HL-60 (cell line): ENCODE results near the gene PLCD4.

Experiments used
- GABPA ChIP-seq: IDR thresholded peaks from 2 replicates; pipeline ENCODE4 v1.6.1; 2012; ENCODE audit warnings: low read depth
- POLR2AphosphoS5 ChIP-seq: IDR thresholded peaks from 2 replicates; pipeline ENCODE4 v1.6.1; 2012; ENCODE audit warnings: low read depth
- SPI1 ChIP-seq: IDR thresholded peaks from 2 replicates; pipeline ENCODE4 v1.6.1; 2012; ENCODE audit warnings: low read depth, mild to moderate bottlenecking, borderline replicate concordance
- TF ChIP-seq, protein P1 (sequence below): IDR thresholded peaks from one replicate; pipeline ENCODE4 v1.5.1; 2011; ENCODE audit warnings: low read length, control low read depth, inconsistent platforms; ENCODE audit not compliant: insufficient read depth
- TF ChIP-seq, protein P2 (sequence below): IDR thresholded peaks from 2 replicates; pipeline ENCODE4 v1.6.1; 2012; ENCODE audit warnings: low read depth; ENCODE audit not compliant: insufficient replicate concordance

DNA sequence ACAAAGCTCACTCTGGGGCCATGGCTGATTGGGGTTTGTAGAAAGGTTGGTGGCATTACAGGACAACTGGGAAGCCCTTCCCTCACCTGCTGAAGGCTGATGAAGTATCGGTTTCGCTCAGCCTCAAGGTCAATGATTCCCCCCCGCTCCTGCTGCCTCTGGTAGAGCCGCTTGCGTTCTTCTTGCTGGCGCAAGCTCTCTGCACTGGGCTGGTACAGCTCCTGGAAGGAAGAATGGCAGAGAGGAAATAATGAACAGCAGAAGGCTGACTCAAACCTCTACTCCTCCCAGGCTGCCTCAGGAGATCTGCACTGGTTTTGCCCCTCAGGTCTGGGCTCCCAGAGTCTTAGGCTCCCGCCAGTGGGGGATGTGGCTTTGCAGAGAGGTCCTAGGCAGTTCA, 57.0 kb downstream of the PLCD4 start:
- TF ChIP-seq, protein P1, sequence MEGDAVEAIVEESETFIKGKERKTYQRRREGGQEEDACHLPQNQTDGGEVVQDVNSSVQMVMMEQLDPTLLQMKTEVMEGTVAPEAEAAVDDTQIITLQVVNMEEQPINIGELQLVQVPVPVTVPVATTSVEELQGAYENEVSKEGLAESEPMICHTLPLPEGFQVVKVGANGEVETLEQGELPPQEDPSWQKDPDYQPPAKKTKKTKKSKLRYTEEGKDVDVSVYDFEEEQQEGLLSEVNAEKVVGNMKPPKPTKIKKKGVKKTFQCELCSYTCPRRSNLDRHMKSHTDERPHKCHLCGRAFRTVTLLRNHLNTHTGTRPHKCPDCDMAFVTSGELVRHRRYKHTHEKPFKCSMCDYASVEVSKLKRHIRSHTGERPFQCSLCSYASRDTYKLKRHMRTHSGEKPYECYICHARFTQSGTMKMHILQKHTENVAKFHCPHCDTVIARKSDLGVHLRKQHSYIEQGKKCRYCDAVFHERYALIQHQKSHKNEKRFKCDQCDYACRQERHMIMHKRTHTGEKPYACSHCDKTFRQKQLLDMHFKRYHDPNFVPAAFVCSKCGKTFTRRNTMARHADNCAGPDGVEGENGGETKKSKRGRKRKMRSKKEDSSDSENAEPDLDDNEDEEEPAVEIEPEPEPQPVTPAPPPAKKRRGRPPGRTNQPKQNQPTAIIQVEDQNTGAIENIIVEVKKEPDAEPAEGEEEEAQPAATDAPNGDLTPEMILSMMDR = no peak
- TF ChIP-seq SPI1 = no peak
- no peak for TF ChIP-seq POLR2AphosphoS5
- TF ChIP-seq, protein P2, sequence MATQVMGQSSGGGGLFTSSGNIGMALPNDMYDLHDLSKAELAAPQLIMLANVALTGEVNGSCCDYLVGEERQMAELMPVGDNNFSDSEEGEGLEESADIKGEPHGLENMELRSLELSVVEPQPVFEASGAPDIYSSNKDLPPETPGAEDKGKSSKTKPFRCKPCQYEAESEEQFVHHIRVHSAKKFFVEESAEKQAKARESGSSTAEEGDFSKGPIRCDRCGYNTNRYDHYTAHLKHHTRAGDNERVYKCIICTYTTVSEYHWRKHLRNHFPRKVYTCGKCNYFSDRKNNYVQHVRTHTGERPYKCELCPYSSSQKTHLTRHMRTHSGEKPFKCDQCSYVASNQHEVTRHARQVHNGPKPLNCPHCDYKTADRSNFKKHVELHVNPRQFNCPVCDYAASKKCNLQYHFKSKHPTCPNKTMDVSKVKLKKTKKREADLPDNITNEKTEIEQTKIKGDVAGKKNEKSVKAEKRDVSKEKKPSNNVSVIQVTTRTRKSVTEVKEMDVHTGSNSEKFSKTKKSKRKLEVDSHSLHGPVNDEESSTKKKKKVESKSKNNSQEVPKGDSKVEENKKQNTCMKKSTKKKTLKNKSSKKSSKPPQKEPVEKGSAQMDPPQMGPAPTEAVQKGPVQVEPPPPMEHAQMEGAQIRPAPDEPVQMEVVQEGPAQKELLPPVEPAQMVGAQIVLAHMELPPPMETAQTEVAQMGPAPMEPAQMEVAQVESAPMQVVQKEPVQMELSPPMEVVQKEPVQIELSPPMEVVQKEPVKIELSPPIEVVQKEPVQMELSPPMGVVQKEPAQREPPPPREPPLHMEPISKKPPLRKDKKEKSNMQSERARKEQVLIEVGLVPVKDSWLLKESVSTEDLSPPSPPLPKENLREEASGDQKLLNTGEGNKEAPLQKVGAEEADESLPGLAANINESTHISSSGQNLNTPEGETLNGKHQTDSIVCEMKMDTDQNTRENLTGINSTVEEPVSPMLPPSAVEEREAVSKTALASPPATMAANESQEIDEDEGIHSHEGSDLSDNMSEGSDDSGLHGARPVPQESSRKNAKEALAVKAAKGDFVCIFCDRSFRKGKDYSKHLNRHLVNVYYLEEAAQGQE = no peak
- TF ChIP-seq GABPA = no peak
